ENCODE results near the gene UBN2. TPM values are rescaled to one million over a fixed set of nuclear protein-coding genes. Genes with fewer than 3 reads are reported as not detected.

The UBN2 gene
- total RNA-seq, 1 donor from 2014 or later: 34.9 TPM

DNA sequence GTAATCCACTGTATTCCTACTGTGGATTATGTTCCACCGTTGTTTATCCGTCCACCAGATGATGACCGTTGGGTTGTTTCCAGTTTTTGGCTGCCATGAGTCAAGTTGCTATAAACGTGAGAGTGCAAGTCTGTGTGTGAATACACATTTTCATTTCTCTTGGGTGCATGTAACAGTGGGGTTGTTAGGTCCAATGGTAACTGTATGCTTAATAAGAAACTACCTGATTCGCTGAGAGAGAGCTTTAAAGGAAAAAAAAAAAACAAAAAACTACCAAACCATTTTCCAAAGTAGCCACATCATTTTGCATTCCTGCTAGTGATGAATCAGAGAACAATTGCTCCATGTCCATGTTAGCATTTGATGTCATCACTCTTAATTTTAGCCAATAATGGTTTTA is 15.9 kb downstream of the UBN2 start:
- no peak overlapping the region for H3K4me3 Mint-ChIP-seq (ENCODE audit: unreplicated experiment)
- H3K9me3 Mint-ChIP-seq (ENCODE audit: unreplicated experiment): no peaks in the 10 kb centered on the region
- no peak overlapping the region for H3K27ac Mint-ChIP-seq (ENCODE audit: unreplicated experiment)
- no peaks in the 10 kb centered on the region for H3K4me1 Mint-ChIP-seq (ENCODE audit: low read depth, unreplicated experiment)
- peaks cover 2% of the 10 kb centered on the region for H3K27me3 Mint-ChIP-seq (ENCODE audit: unreplicated experiment)
- H3K36me3 Mint-ChIP-seq (ENCODE audit: unreplicated experiment): no peaks in the 10 kb centered on the region
- TF ChIP-seq, protein P1, sequence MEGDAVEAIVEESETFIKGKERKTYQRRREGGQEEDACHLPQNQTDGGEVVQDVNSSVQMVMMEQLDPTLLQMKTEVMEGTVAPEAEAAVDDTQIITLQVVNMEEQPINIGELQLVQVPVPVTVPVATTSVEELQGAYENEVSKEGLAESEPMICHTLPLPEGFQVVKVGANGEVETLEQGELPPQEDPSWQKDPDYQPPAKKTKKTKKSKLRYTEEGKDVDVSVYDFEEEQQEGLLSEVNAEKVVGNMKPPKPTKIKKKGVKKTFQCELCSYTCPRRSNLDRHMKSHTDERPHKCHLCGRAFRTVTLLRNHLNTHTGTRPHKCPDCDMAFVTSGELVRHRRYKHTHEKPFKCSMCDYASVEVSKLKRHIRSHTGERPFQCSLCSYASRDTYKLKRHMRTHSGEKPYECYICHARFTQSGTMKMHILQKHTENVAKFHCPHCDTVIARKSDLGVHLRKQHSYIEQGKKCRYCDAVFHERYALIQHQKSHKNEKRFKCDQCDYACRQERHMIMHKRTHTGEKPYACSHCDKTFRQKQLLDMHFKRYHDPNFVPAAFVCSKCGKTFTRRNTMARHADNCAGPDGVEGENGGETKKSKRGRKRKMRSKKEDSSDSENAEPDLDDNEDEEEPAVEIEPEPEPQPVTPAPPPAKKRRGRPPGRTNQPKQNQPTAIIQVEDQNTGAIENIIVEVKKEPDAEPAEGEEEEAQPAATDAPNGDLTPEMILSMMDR (IDR thresholded peaks at IDR 0.05; ENCODE audit: partially characterized antibody, unreplicated experiment): no peak
- DNase-seq: no peak

DNA sequence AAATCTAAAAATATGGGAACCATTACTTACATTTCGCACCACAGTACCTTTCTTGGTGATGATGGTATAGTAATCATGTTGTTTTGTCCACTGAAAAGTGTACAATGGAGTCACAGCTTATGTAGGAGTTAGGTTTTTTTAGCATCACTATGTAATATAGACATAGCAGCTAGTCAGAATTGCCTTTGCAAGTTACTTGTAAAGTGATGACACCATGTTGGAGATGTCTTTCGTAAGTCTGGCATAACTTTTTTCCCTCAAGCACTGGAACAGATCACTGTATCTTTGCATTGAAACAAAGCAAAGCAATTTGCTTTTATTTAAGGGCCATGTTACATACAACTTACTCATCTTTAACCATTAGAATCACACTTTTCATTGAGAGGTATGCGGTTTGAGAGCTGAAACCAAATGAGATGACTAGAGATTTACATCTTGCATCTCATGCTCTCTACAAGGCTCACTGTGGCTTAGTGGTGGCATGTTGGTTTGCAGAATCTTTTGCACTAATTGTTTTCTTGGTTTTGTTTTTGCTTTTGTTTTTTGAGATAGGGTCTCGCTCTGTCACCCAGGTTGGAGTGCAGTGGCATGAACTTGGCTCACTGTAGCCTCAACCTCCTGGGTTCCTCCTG is 18.3 kb downstream of the UBN2 start:
- no peak overlapping the region for H3K27ac Mint-ChIP-seq (ENCODE audit: unreplicated experiment)
- TF ChIP-seq, protein P1 (IDR thresholded peaks at IDR 0.05; ENCODE audit: partially characterized antibody, unreplicated experiment): no peak
- H3K27me3 Mint-ChIP-seq (ENCODE audit: unreplicated experiment): peaks cover 2% of the 10 kb centered on the region
- no peak overlapping the region for H3K4me3 Mint-ChIP-seq (ENCODE audit: unreplicated experiment)
- H3K4me1 Mint-ChIP-seq (ENCODE audit: low read depth, unreplicated experiment): no peaks in the 10 kb centered on the region
- no peak for DNase-seq
- H3K9me3 Mint-ChIP-seq (ENCODE audit: unreplicated experiment): no peaks in the 10 kb centered on the region
- no peaks in the 10 kb centered on the region for H3K36me3 Mint-ChIP-seq (ENCODE audit: unreplicated experiment)

DNA sequence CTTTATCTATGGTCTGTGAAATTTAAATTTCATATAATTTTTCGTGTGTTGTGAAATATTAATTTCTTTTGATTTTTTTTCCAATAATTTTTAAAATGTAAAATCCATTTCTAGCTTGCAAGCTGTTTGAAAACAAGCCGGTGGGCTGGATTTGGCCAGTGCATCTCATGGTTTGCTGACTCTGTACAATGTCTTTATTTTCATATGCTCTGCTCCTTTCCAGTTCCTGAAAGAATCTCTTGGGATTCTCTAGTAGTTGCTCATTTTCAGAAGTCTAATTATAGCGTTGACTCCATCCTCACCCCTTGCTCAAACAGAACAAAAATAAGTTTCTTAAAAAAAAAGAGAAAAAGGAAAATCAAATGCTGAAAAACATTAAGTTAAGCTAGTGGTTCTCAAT is 21.4 kb downstream of the UBN2 start:
- TF ChIP-seq, protein P1 (IDR thresholded peaks at IDR 0.05; ENCODE audit: partially characterized antibody, unreplicated experiment): no peak
- no peak for DNase-seq
- H3K36me3 Mint-ChIP-seq (ENCODE audit: unreplicated experiment): no peaks in the 10 kb centered on the region
- no peak overlapping the region for H3K27ac Mint-ChIP-seq (ENCODE audit: unreplicated experiment)
- H3K9me3 Mint-ChIP-seq (ENCODE audit: unreplicated experiment): no peaks in the 10 kb centered on the region
- no peaks in the 10 kb centered on the region for H3K27me3 Mint-ChIP-seq (ENCODE audit: unreplicated experiment)
- no peaks in the 10 kb centered on the region for H3K4me1 Mint-ChIP-seq (ENCODE audit: low read depth, unreplicated experiment)
- H3K4me3 Mint-ChIP-seq (ENCODE audit: unreplicated experiment): no peak overlapping the region

DNA sequence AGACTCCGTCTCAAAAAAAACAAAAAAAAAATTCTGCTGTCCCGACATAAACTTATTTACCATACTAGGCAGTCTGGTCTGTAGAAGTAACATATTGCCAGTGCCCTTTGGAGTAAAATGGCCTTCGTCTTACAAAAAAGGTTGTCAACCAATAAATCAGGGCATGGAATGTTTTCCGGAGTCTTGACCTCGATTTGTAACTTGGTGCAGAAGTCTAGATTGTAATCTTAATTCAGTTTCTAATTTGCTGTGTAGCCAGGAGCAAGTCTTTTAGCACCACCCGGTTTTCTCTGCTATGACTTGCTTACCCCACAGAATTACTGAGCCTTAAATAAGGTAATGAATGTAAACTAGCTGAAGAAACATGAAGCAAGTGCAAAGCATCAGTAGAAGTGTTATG is 23.2 kb downstream of the UBN2 start:
- H3K36me3 Mint-ChIP-seq (ENCODE audit: unreplicated experiment): no peaks in the 10 kb centered on the region
- H3K4me1 Mint-ChIP-seq (ENCODE audit: low read depth, unreplicated experiment): no peaks in the 10 kb centered on the region
- H3K9me3 Mint-ChIP-seq (ENCODE audit: unreplicated experiment): no peaks in the 10 kb centered on the region
- DNase-seq: no peak
- H3K27ac Mint-ChIP-seq (ENCODE audit: unreplicated experiment): no peak overlapping the region
- TF ChIP-seq, protein P1 (IDR thresholded peaks at IDR 0.05; ENCODE audit: partially characterized antibody, unreplicated experiment): no peak
- H3K27me3 Mint-ChIP-seq (ENCODE audit: unreplicated experiment): no peaks in the 10 kb centered on the region
- no peak overlapping the region for H3K4me3 Mint-ChIP-seq (ENCODE audit: unreplicated experiment)

DNA sequence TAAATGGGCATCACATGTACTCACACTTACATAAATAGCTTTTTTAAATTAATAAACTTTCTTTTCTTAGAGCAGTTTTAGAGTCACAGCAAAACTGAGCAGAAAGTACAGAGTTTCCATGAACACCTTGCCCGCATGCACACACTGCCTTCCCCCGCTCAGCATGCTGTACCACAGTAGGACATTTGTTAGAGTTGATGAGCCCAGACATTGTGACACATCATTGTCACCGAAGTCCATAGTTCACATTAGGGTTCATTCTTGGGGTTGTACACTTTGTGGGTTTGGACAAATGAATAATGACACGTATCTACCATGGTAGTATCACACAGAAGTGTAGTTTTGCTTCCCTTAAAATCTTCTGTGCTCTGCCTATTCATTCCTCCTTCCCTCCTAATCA is 23.7 kb downstream of the UBN2 start:
- Mint-ChIP-seq H3K4me3 (ENCODE audit: unreplicated experiment) (no peak overlapping the region), H3K36me3 (ENCODE audit: unreplicated experiment) (no peaks in the 10 kb centered on the region), H3K9me3 (ENCODE audit: unreplicated experiment) (no peaks in the 10 kb centered on the region), H3K27me3 (ENCODE audit: unreplicated experiment) (no peaks in the 10 kb centered on the region), H3K4me1 (ENCODE audit: low read depth, unreplicated experiment) (no peaks in the 10 kb centered on the region), H3K27ac (ENCODE audit: unreplicated experiment) (no peak overlapping the region)
- TF ChIP-seq, protein P1 (IDR thresholded peaks at IDR 0.05; ENCODE audit: partially characterized antibody, unreplicated experiment): no peak
- DNase-seq: no peak
